ENCODE measurements around the gene ATP8B2.
A peak's percentile ranks its signal among the peaks of the same experiment; 100 is the strongest.
"Not testable (repeated sequence)": the region's sequence is repeated elsewhere in the genome, so short reads cannot be mapped to it uniquely, and the experiment has no call there.

The ATP8B2 gene

GRCh38 chr1:154325583-154326545 is 539 bp downstream of the ATP8B2 start:
- DNase-seq: peak in 42 of 56 donors; percentile 10 to 64 (median 44)

DNA sequence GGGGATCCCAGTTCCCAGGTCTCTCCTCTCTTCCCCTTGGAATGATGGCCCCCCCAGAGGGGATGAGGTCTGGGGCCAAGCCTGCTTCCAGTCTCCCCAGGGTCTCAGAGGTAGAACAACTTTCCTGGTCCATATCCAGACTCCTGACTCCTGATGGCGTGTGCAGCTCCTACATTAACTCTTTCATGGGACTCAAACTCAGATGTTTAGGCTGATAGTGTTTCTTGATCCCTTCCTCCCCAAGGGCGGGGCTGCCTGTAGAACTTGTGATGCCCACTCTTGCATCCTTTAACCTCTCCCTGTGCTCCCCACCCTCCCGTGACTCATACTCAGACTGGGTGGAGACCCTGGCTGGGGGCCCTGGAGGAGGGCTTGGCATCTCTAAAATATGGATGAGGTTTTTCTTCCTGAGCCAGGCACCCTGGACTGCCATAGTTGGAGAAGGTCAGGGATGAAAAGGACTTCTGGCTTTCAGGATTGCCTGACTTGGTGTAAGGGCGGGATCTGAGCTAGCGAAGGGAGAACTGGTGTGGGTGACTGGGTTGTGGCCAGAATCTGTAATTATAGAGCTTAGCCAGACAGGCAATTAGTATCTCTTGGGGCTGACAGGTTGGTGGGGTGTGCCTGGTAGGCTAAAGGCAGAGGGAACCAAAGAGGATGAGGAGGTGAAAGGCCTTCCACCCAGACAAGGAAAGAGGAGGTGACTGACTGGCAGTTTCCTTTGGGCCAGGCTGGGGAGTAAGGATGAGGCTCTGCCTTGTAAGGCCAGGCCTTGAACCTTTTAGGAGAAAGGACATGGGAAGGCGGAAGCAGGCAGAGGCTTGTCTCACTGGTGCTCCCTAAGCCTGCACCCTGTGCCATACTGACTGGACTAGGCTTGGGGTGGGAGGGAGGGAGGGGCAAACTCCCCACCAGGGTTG is 1.5 kb downstream of the ATP8B2 start:
- peak in 1 of 56 donors; percentile 29 for DNase-seq

DNA sequence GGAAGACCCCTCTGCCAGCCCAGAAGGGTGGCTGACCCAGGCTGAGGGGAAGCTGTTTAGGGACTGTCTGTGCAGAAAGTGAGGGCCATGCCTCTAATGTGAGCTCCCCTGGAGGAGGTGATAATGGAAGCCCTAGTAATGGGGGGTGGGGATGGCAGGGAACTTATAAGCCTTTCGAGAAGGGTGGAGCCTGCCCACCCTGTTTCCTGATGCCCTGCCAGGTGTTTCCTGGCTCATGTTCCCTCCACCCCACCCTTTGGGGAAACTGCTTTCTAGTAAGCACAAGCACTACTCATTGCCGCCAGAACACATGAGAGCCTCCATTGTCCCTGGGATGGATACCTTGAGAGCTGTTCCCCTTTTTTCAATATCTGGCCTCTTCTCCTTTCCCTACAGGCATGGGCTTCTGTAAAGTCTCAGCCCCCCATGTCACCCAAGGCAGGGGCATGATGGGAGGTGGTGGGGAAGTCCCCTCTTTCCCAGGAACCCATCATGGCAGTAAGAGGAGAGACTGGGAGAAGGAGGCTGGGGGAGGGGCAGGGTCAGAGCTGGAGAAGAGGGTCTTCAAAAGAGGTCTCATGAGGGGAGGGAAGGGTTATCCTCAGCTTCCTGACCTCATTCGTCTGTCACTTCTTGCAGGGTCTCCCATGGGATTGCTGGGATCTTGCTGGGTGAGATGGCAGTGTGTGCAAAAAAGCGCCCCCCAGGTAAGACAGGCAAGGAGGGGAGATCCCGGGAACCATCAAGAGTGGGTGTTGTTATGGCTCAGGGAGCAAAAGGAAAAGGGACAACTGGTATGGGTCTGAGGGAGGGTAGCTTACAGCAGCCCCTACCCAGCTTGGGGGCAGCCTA is 2.4 kb downstream of the ATP8B2 start:
- DNase-seq: peak in 2 of 56 donors; percentile 12 to 27

DNA sequence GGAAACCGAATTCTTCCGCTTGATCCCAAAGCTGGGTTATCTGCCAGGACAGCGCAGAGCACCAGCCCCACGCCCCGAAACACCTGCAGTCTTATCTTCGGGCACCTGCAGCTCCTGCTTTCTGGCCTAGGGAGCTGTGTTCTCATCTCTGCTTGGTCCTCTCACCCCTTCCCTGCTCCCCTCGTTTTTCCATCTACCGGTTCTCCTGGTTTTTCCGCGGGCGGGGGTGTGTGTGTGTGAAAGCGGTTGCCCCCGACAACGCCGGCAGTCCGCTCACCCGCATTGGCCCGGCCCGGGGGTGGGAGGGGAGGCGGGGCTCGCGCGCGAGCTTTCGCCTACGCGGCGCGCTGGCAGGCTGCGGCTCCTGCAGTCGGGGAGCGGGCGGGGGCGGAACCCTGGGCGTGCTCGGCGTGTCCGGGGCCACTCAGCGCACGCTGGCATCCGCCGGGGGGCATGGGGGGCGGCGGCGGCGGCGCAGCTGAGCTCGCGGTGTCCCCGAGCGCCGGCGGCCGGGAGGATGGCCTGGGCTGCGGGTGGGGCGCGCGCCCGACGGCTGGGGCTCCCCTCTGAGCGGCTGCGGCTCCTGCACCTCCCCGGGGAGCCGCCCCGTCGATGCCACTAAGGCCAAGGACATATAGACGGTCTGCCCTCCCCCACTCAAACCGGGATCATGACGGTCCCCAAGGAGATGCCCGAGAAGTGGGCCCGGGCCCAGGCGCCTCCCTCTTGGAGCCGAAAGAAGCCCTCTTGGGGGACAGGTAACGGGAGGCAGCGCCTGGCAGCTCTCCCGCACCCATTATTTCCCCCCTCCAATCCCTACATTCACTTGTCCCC is 3.2 kb downstream of the ATP8B2 start:
- peak in 55 of 56 donors; percentile 28 to 93 (median 76) for DNase-seq

GRCh38 chr1:154329152-154329521 is 3.8 kb downstream of the ATP8B2 start:
- DNase-seq: peak in 11 of 56 donors; percentile 11 to 69 (median 47)

- DNase-seq: peak in 34 of 56 donors; percentile 17 to 79 (median 38)
Observed at GRCh38 chr1:154329551-154330131, 4.3 kb downstream of the ATP8B2 start.

GRCh38 chr1:154330669-154331068 is 5.3 kb downstream of the ATP8B2 start:
- no peak for DNase-seq

- DNase-seq: no peak
Observed at GRCh38 chr1:154334079-154335024, 9.0 kb downstream of the ATP8B2 start.

DNA sequence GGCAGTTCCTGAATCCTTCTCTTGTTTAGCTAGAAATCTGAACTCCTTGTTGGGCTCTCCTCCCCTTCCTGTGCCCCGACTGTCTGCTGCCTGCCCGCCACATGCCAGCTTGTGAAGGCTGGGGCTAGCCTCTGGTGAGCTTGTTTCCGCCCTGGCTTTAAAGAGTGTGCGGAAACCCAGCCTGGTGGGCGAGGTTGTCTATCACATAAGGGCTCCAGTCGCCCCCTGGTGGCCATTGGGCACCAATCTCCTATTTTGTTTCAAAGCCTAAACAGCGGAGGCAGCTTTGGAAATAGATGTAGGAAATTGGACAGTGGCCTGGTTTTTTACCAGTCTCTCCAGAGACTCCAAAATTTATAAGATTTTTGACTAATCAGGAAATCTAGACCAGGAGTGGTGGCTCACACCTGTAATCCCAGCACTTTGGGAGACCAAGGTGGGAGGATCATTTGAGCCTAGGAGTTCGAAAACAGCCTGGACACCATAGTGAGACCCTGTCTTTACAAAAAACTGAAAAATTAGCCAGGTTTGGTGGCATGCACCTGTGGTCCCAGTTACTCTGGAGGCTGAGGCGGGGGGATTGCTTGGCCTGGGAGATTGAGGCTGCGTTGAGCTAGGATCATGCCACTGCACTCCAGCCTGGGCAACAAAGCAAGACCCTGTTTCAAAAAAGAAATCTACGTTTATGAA is 9.8 kb downstream of the ATP8B2 start:
- DNase-seq: peak in 45 of 56 donors; percentile 14 to 90 (median 54)

- DNase-seq: no peak
Observed at GRCh38 chr1:154337253-154337894, 12.0 kb downstream of the ATP8B2 start.

- DNase-seq: no peak
Observed at GRCh38 chr1:154338875-154339274, 13.6 kb downstream of the ATP8B2 start.

- DNase-seq: not testable (repeated sequence)
Observed at GRCh38 chr1:154341366-154341765, 16.0 kb downstream of the ATP8B2 start.

- peak in 1 of 56 donors; percentile 14 for DNase-seq
Observed at GRCh38 chr1:154342132-154342531, 16.8 kb downstream of the ATP8B2 start.

- DNase-seq: no peak
Observed at GRCh38 chr1:154342836-154343472, 17.6 kb downstream of the ATP8B2 start.

- peak in 7 of 56 donors; percentile 5 to 28 (median 12) for DNase-seq
Observed at GRCh38 chr1:154344977-154345837, 19.9 kb downstream of the ATP8B2 start.

Data from nucleus accumbens (tissue), 56 donors.